GM19324 (cell line): ENCODE results near the gene LTA.

ENCODE experiments used
- ATAC-seq: cut with Tn5 transposase; IDR thresholded peaks from one replicate; pipeline ENCODE4 v1.9.1; 2021; ENCODE audit warnings: mild to moderate bottlenecking, moderate library complexity; ENCODE audit not compliant: unreplicated experiment, low FRiP score

The LTA gene

GRCh38 chr6:31621320-31621939 lies 49.3 kb downstream of the LTA start:
- no peak for ATAC-seq

GRCh38 chr6:31621991-31622390 lies 49.9 kb downstream of the LTA start:
- no peak for ATAC-seq

GRCh38 chr6:31622684-31623091 lies 50.6 kb downstream of the LTA start:
- ATAC-seq, result no peak
